Mammary epithelial cell (primary cell): ENCODE results near the gene KCNT1.

Source experiments
- CTCF ChIP-seq, 2 donors: IDR thresholded peaks in 1 of 2; conservative IDR thresholded peaks in 1 of 2; 2 replicates each; pipeline ENCODE4 v1.5.1; 2011 to 2012; ENCODE audit warnings: inconsistent platforms in 2 of 2, low read length in 2 of 2, mild to moderate bottlenecking in 2 of 2, control low read depth in 1 of 2, low read depth in 1 of 2; ENCODE audit not compliant: insufficient read depth in 1 of 2; ENCODE audit errors: extremely low read depth in 1 of 2
- EZH2 ChIP-seq: IDR thresholded peaks from 2 replicates; pipeline ENCODE4 v1.6.1; 2012; ENCODE audit warnings: low read length, inconsistent platforms, borderline replicate concordance

GRCh38 chr9:135815830-135816650, 114.1 kb downstream of the KCNT1 start:
- no peak for TF ChIP-seq CTCF (conservative IDR thresholded peaks at IDR 0.05 in 1 of 2, IDR thresholded peaks at IDR 0.05 in 1 of 2; ENCODE audit: extremely low read depth in 1 of 2, insufficient read depth in 1 of 2, low read depth in 1 of 2, low read length in 2 of 2)
- no peak for TF ChIP-seq EZH2
